Peyer's patch (tissue), 4 donors: ENCODE results near the gene NATD1.
A peak's percentile ranks its signal among the peaks of the same experiment; 100 is the strongest.

Experiments
- POLR2A ChIP-seq, 2 donors: fragments of 450-650 bp; IDR thresholded peaks; one replicate each; pipeline ENCODE4 v1.5.1; 2017; ENCODE audit warnings: antibody characterized with exemption in 2 of 2, mild to moderate bottlenecking in 2 of 2, moderate library complexity in 2 of 2
- TF ChIP-seq, protein P1 (sequence below), 6 experiments: fragments of 450-650 bp in 4 of 6; fragments of 200-600 bp in 2 of 6; sonication (generic) in 1 of 6; IDR thresholded peaks; one replicate each; pipeline ENCODE4 v1.5.1; 2017 to 2019; ENCODE audit warnings: antibody characterized with exemption in 6 of 6, mild to moderate bottlenecking in 3 of 6, moderate library complexity in 1 of 6

DNA sequence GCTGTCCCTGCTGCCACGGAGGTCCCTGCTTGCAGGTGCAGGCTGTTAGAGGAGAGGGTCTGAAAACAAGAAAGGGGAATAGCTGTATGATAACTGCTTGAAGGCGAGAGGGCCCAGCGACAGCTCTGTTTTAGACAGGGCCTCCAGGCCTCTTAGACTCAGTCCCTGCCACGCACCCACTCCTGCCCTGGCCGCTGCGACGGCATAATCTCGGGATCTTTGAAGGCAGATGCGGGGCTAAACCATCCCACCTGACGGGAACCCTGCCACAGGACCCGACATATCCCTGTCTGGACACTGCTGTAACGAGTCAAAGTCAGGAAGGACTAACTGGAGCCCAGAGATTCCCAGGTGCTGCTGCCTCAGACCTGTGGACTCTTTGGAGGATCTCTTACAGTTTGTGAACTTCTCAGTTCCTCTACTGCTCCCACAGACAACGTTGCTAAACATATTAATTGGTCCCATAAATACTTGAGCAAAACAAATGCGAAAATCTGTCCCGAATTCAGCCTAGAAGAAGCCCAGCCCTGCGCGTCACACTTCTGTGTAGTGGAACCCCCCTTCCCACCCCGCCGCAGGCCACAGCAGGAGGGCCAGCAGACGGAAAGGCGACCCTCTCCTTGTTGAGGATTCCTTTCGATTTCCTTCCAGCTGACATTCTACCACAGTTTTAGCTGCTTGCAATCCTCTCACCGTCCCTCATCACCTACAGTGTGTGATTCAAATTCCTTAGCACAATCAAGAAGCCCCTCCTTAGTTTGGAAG is 38.3 kb downstream of the NATD1 start:
- peak in 1 of 2 donors; percentile 18 for TF ChIP-seq POLR2A (IDR thresholded peaks at IDR 0.05)
- TF ChIP-seq, protein P1, sequence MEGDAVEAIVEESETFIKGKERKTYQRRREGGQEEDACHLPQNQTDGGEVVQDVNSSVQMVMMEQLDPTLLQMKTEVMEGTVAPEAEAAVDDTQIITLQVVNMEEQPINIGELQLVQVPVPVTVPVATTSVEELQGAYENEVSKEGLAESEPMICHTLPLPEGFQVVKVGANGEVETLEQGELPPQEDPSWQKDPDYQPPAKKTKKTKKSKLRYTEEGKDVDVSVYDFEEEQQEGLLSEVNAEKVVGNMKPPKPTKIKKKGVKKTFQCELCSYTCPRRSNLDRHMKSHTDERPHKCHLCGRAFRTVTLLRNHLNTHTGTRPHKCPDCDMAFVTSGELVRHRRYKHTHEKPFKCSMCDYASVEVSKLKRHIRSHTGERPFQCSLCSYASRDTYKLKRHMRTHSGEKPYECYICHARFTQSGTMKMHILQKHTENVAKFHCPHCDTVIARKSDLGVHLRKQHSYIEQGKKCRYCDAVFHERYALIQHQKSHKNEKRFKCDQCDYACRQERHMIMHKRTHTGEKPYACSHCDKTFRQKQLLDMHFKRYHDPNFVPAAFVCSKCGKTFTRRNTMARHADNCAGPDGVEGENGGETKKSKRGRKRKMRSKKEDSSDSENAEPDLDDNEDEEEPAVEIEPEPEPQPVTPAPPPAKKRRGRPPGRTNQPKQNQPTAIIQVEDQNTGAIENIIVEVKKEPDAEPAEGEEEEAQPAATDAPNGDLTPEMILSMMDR (IDR thresholded peaks at IDR 0.05) = no peak
